ENCODE data around the gene SPINT3. TPM values are rescaled to one million over a fixed set of nuclear protein-coding genes. Genes with fewer than 3 reads are reported as not detected.
A peak's percentile ranks its signal among the peaks of the same experiment; 100 is the strongest.

Gene SPINT3
- total RNA-seq, 2 donors from 2014 or later: not detected

GRCh38 chr20:45470262-45470931 is 45.0 kb downstream of the SPINT3 start:
- intact Hi-C loops (cut with DNase I): no loop called here
- Histone ChIP-seq H3K4me1 (peaks cover 22% of the 10 kb centered on the region), H3K27ac (peak overlapping the region; percentile 38 to 72 (median 48)), H3K9me3 (no peaks in the 10 kb centered on the region), H3K4me3 (peak overlapping the region in 1 of 2 donors; percentile 21), H3K27me3 (peaks cover 0 to 8% of the 10 kb centered on the region in 2 donors), H3K36me3 (replicated peaks in 1 of 2; ENCODE audit: insufficient read depth in 1 of 2, low read depth in 2 of 2) (no peaks in the 10 kb centered on the region)
- peak; percentile 41 to 65 (median 58) for DNase-seq
- WGBS, 2 donors: 2% methylated on average over 50 of the region's 50 CpGs; no CpG with 5 or more reads in 1 of the 2 donors
- TF ChIP-seq POLR2A (IDR thresholded peaks at IDR 0.05): peak in 2 of 3 donors; percentile 34 to 50
- TF ChIP-seq, protein P1, sequence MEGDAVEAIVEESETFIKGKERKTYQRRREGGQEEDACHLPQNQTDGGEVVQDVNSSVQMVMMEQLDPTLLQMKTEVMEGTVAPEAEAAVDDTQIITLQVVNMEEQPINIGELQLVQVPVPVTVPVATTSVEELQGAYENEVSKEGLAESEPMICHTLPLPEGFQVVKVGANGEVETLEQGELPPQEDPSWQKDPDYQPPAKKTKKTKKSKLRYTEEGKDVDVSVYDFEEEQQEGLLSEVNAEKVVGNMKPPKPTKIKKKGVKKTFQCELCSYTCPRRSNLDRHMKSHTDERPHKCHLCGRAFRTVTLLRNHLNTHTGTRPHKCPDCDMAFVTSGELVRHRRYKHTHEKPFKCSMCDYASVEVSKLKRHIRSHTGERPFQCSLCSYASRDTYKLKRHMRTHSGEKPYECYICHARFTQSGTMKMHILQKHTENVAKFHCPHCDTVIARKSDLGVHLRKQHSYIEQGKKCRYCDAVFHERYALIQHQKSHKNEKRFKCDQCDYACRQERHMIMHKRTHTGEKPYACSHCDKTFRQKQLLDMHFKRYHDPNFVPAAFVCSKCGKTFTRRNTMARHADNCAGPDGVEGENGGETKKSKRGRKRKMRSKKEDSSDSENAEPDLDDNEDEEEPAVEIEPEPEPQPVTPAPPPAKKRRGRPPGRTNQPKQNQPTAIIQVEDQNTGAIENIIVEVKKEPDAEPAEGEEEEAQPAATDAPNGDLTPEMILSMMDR (IDR thresholded peaks at IDR 0.05): no peak
- ATAC-seq: peak; percentile 79

DNA sequence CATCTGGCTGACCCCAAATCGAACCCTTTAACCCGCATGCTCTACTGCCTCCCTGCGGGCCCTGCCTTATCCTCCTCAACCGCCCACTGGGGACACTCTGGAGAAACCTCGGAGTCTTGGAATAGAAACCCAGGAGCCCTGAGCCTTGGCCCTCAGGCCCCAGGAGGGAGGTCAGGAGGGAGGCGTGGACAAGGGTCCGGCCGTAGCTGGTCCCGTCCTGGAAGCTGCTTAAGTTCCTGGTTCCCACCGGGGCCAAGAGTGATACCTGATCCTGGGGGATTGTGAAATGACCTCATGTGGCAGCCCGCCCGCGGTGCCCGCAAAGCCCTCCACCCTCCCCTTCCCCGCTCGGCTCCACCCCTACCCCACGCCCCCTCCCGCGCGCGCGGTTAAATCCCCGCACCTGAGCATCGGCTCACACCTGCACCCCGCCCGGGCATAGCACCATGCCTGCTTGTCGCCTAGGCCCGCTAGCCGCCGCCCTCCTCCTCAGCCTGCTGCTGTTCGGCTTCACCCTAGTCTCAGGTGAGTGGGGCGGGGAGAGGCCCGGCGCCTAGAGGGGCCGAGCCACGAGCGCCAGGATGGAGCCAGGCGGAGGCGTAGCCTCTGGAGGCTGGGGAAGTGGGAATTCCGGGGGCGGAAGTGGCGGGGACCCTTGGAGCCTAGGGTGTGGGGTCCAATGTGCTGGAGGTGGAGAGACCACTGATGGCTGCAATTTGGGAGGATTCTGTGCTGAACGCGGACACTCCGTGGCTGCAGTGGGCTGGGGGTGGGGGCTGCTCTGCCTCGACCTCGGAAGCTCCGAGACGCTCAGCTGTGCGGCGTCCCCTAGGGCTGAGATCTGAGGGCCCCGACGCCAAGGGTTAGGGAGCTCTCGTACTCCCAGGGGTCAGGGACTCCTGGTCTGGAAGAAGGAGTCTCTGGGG is 45.8 kb downstream of the SPINT3 start, which contains the start of gene WFDC2:
TSS of gene WFDC2 (plus strand) at position 418 of the 926 bp plus-strand sequence. CDS start at position 447, 29 bp downstream.
- no peak for TF ChIP-seq POLR2A (IDR thresholded peaks at IDR 0.05)
- TF ChIP-seq, protein P1 (IDR thresholded peaks at IDR 0.05): peak in 1 of 7 experiments; percentile 14
- intact Hi-C loops (cut with DNase I): no loop called here
- DNase-seq: peak; percentile 37 to 71 (median 67)
- Histone ChIP-seq H3K27me3 (peaks cover 0 to 8% of the 10 kb centered on the region in 2 donors), H3K27ac (peak within 1 kb of the TSS; percentile 38 to 72 (median 48)), H3K9me3 (no peaks in the 10 kb centered on the region), H3K36me3 (replicated peaks in 1 of 2; ENCODE audit: insufficient read depth in 1 of 2, low read depth in 2 of 2) (no peaks in the 10 kb centered on the region), H3K4me1 (peaks cover 22% of the 10 kb centered on the region), H3K4me3 (peak within 1 kb of the TSS in 1 of 2 donors; percentile 21)
- WGBS, 2 donors: 6 to 7% methylated on average over 24 to 50 of the region's 54 CpGs
- peak; percentile 54 for ATAC-seq

DNA sequence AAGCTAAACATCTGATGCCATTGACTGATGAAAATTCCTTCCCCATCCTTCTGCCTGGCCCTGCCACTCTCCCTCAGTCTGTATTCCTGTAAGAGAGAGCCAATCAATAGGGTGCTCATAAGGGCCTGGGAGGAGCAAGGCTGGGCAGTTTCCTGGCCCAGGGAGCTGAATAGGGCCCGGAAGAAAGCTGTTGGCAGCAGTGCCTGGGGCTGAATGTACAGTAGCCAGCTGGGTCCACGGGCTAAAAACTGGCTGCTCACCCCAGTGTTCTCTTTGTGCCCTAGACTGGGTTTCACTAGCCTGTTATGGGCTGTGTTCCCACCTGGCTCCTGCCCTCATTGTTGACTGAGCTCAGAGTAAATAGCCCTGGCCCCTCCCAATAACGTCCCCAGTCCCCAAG is 47.6 kb downstream of the SPINT3 start:
- Histone ChIP-seq H3K9me3 (no peaks in the 10 kb centered on the region), H3K4me3 (no peak overlapping the region), H3K36me3 (replicated peaks in 1 of 2; ENCODE audit: insufficient read depth in 1 of 2, low read depth in 2 of 2) (no peaks in the 10 kb centered on the region), H3K27me3 (peaks cover 0 to 8% of the 10 kb centered on the region in 2 donors), H3K27ac (no peak overlapping the region), H3K4me1 (peaks cover 22% of the 10 kb centered on the region)
- ATAC-seq: no peak
- intact Hi-C loops (cut with DNase I): no loop called here
- no peak for DNase-seq
- TF ChIP-seq, protein P1 (IDR thresholded peaks at IDR 0.05): no peak
- TF ChIP-seq POLR2A (IDR thresholded peaks at IDR 0.05): no peak
- WGBS, 2 donors: 23 to 42% methylated on average over 2 to 3 of the region's 3 CpGs

DNA sequence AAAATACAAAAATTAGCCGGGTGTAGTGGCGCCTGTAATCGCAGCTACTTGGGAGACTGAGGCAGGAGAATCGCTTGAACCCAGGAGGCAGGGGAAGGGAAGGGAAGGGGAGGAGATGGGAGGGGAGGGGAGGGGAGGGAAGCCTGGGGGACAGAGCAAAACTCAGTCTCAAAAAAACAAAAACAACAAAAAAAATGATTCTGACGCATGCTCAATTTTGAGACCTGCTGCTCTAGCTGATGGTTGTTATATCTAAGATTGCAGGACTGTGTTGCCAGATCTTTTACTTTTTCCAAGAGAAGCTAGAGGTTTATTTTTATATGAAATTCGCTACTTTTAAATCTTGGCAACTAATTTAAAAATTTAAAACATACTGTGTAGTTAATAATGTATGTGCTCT is 48.2 kb downstream of the SPINT3 start:
- peaks cover 0 to 8% of the 10 kb centered on the region in 2 donors for H3K27me3 ChIP-seq
- intact Hi-C loops (cut with DNase I): no loop called here
- WGBS, 2 donors: 67 to 75% methylated on average over 6 of the region's 6 CpGs
- no peak for TF ChIP-seq POLR2A (IDR thresholded peaks at IDR 0.05)
- TF ChIP-seq, protein P1 (IDR thresholded peaks at IDR 0.05): no peak
- H3K36me3 ChIP-seq (replicated peaks in 1 of 2; ENCODE audit: insufficient read depth in 1 of 2, low read depth in 2 of 2): no peaks in the 10 kb centered on the region
- DNase-seq (no peak), ATAC-seq (no peak)
- H3K4me3 ChIP-seq: no peak overlapping the region
- H3K9me3 ChIP-seq: no peaks in the 10 kb centered on the region
- H3K27ac ChIP-seq: no peak overlapping the region
- H3K4me1 ChIP-seq: peaks cover 22% of the 10 kb centered on the region

All from body of pancreas (tissue), 4 donors.